HFFc6 (cell line): Measurements from ENCODE around the gene CPT1A. TPM values are rescaled to one million over a fixed set of nuclear protein-coding genes. Genes with fewer than 3 reads are reported as not detected.
A peak's percentile ranks its signal among the peaks of the same experiment; 100 is the strongest.

Source experiments
- DNase-seq: peaks from one replicate; pipeline ENCODE4 v3.0.0-alpha.2; 2018
- H3K27ac Mint-ChIP-seq: 2 replicates; pipeline ENCODE4 v1.8.0; 2020; ENCODE audit warnings: mild to moderate bottlenecking, mixed read lengths
- H3K27me3 Mint-ChIP-seq: 2 replicates; pipeline ENCODE4 v1.8.0; 2021; ENCODE audit warnings: mild to moderate bottlenecking, moderate library complexity, mixed read lengths; ENCODE audit not compliant: insufficient read depth
- H3K36me3 Mint-ChIP-seq: 2 replicates; pipeline ENCODE4 v1.8.0; 2021; ENCODE audit warnings: low read depth, mixed read lengths
- H3K4me1 Mint-ChIP-seq: 2 replicates; pipeline ENCODE4 v1.8.0; 2020; ENCODE audit warnings: low read depth, mixed read lengths
- H3K4me3 Mint-ChIP-seq: 2 replicates; pipeline ENCODE4 v1.8.0; 2020; ENCODE audit warnings: mild to moderate bottlenecking, moderate library complexity, mixed read lengths
- H3K9me3 Mint-ChIP-seq: 2 replicates; pipeline ENCODE4 v1.8.0; 2020; ENCODE audit warnings: mild to moderate bottlenecking, mixed read lengths
- CTCF ChIP-seq: fragments of 200-600 bp; sonication (generic); IDR thresholded peaks from 2 replicates; pipeline ENCODE4 v1.5.0; 2021; ENCODE audit warnings: antibody characterized with exemption, mild to moderate bottlenecking
- total RNA-seq, 6 experiments: library from RNA; stranded (reverse); fragmentation: NEBNext Ultra II Directional; extraction: Animal tissue kit (Norgen Biotek cat#: 25700); gene quantifications; 2 replicates in 1 of 6; 3 replicates in 5 of 6; pipeline ENCODE4 v1.2.3, GENCODE V29; 2021

CPT1A gene
- total RNA-seq, 6 experiments from 2014 or later = 35.5 to 63.7 (median 55.8) TPM

- H3K9me3 Mint-ChIP-seq = no peaks in the 10 kb centered on the region
- peaks cover 27% of the 10 kb centered on the region for H3K36me3 Mint-ChIP-seq
- H3K27me3 Mint-ChIP-seq = peaks cover 2% of the 10 kb centered on the region
- no peak for DNase-seq
- no peak overlapping the region for H3K27ac Mint-ChIP-seq
- H3K4me3 Mint-ChIP-seq = no peak overlapping the region
- TF ChIP-seq CTCF = no peak
- peaks cover 17% of the 10 kb centered on the region; the same call in 1 of the 2 replicates for H3K4me1 Mint-ChIP-seq
Observed at GRCh38 chr11:68759991-68760390, 81.7 kb downstream of the CPT1A start.

GRCh38 chr11:68757711-68758110 lies 84.0 kb downstream of the CPT1A start:
- Mint-ChIP-seq H3K4me3 (no peak overlapping the region), H3K9me3 (no peaks in the 10 kb centered on the region), H3K27ac (no peak overlapping the region), H3K27me3 (no peaks in the 10 kb centered on the region), H3K36me3 (peaks cover 42% of the 10 kb centered on the region), H3K4me1 (peaks cover 9% of the 10 kb centered on the region; the same call in 1 of the 2 replicates)
- no peak for TF ChIP-seq CTCF
- DNase-seq = no peak

DNA sequence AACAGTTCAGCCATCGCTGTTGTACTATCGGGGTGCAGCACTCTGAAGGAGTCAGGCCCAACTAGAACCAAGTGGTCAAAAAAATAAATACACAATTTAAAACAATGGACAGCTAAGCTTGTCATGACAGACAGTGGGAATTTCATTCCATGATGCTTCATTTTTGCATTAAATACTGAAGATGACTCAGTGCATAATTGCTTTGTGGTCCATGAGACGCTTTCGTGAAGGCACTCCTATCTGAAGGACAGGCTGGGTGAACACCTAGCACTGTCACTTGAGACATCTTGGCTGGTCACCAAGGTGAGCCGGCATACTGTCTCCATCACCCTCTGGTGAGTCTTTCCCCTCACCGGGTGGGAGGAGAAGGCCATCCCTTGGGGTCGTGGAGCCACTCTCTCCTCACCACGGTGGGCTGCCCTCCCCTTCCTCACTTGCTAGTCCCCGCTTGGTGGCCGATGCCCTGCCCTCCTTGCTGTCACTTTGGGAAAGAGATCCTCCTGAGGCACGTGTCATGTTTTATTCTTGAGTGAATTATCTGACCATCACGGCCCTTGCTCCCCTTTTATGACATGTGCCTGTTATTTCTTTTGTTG lies 85.4 kb downstream of the CPT1A start:
- Mint-ChIP-seq H3K27ac (peak overlapping the region; percentile 11; the same call in 1 of the 2 replicates), H3K4me3 (no peak overlapping the region)
- peak; percentile 40 for DNase-seq

GRCh38 chr11:68753300-68753699 lies 88.4 kb downstream of the CPT1A start:
- Mint-ChIP-seq H3K4me3 (no peak overlapping the region), H3K27me3 (no peaks in the 10 kb centered on the region), H3K4me1 (peaks cover 24% of the 10 kb centered on the region), H3K36me3 (peaks cover 31% of the 10 kb centered on the region; the same call in 1 of the 2 replicates), H3K27ac (no peak overlapping the region), H3K9me3 (no peaks in the 10 kb centered on the region)
- TF ChIP-seq CTCF = no peak
- no peak for DNase-seq

More for the DNA sequence above, 85.4 kb downstream of the CPT1A start:
- TF ChIP-seq CTCF = no peak
- Mint-ChIP-seq H3K9me3 (no peaks in the 10 kb centered on the region), H3K4me1 (peaks cover 9% of the 10 kb centered on the region; the same call in 1 of the 2 replicates), H3K36me3 (peaks cover 34% of the 10 kb centered on the region), H3K27me3 (no peaks in the 10 kb centered on the region)

- Mint-ChIP-seq H3K4me3 (peak within 1 kb of the TSS; percentile 82), H3K27ac (no peak within 1 kb of the TSS), H3K9me3 (no peaks in the 10 kb centered on the region), H3K27me3 (no peaks in the 10 kb centered on the region), H3K4me1 (peaks cover 24% of the 10 kb centered on the region), H3K36me3 (peaks cover 24% of the 10 kb centered on the region; the same call in 1 of the 2 replicates)
- DNase-seq = peak; percentile 66
- TF ChIP-seq CTCF = no peak
Observed at GRCh38 chr11:68751331-68751856, 90.3 kb downstream of the CPT1A start, which contains the start of gene TESMIN. Gene TESMIN (minus strand): TSS chr11:68751520. CDS start chr11:68750660, 860 bp downstream.
